MCF 10A (cell line): ENCODE data around the gene CAMK4. TPM values are rescaled to one million over a fixed set of nuclear protein-coding genes. Genes with fewer than 3 reads are reported as not detected.

Experiments
- BruUV-seq: library from RNA; stranded (reverse); fragments of 400-500 nt; replicated peaks from 2 replicates; lab custom pipeline; 2021; lab: Mats Ljungman, UMichigan
- CTCF ChIA-PET: fragments of 300-600 bp; sonication (Branson Sonifier 250); formaldehyde crosslinking; extraction: SDS; loops from one replicate; lab custom pipeline; 2021; ENCODE audit warnings: antibody characterized with exemption, inconsistent platforms; lab: Yijun Ruan, JAX
- POLR2A ChIA-PET: fragments of 300-600, 350-650 bp; sonication (Branson Sonifier 250); formaldehyde crosslinking; extraction: SDS; loops from one replicate; lab custom pipeline; 2020; ENCODE audit warnings: antibody characterized with exemption, inconsistent platforms; lab: Yijun Ruan, JAX
- DNase-seq: peaks from one replicate; pipeline ENCODE4 v3.0.0-alpha.2; 2018; ENCODE audit not compliant: unreplicated experiment
- H3K27ac Mint-ChIP-seq: one replicate; pipeline ENCODE4 v1.8.0; 2022; ENCODE audit warnings: mild to moderate bottlenecking, low read depth, mixed read lengths; ENCODE audit not compliant: unreplicated experiment
- H3K27me3 Mint-ChIP-seq: one replicate; pipeline ENCODE4 v1.8.0; 2022; ENCODE audit warnings: mixed read lengths; ENCODE audit not compliant: insufficient read depth, unreplicated experiment
- H3K36me3 Mint-ChIP-seq: one replicate; pipeline ENCODE4 v1.8.0; 2022; ENCODE audit warnings: mild to moderate bottlenecking, moderate library complexity, mixed read lengths; ENCODE audit not compliant: insufficient read depth, unreplicated experiment
- H3K4me1 Mint-ChIP-seq: one replicate; pipeline ENCODE4 v1.8.0; 2022; ENCODE audit warnings: mixed read lengths; ENCODE audit not compliant: insufficient read depth, unreplicated experiment
- H3K4me3 Mint-ChIP-seq: one replicate; pipeline ENCODE4 v1.8.0; 2022; ENCODE audit warnings: mild to moderate bottlenecking, moderate library complexity, mixed read lengths; ENCODE audit not compliant: unreplicated experiment
- H3K9me3 Mint-ChIP-seq: one replicate; pipeline ENCODE4 v1.8.0; 2022; ENCODE audit warnings: mixed read lengths; ENCODE audit not compliant: unreplicated experiment
- CTCF ChIP-seq: fragments of 200-600 bp; IDR thresholded peaks from one replicate; pipeline ENCODE4 v1.8.0; 2022; ENCODE audit warnings: antibody characterized with exemption, mild to moderate bottlenecking; ENCODE audit not compliant: unreplicated experiment
- intact Hi-C: fragments of 100-400 bp; cut with micrococcal nuclease; formaldehyde crosslinking; loops from 2 replicates; pipeline ENCODE4 v1.14.1; 2022
- total RNA-seq: library from RNA; stranded (reverse); gene quantifications from 2 replicates; pipeline ENCODE4 v1.2.3, GENCODE V29; 2022

CAMK4 gene
- total RNA-seq, 1 experiment from 2014 or later: 0.21 TPM

GRCh38 chr5:111375645-111376044 is 151.5 kb downstream of the CAMK4 start:
- Mint-ChIP-seq H3K27ac (no peak overlapping the region), H3K36me3 (no peaks in the 10 kb centered on the region), H3K4me3 (no peak overlapping the region), H3K9me3 (no peaks in the 10 kb centered on the region), H3K4me1 (no peaks in the 10 kb centered on the region), H3K27me3 (no peaks in the 10 kb centered on the region)
- DNase-seq: no peak
- ChIA-PET POLR2A (no interaction called here), CTCF (no interaction called here)
- no TSS peak for BruUV-seq
- intact Hi-C loops: no loop called here
- no peak for TF ChIP-seq CTCF

DNA sequence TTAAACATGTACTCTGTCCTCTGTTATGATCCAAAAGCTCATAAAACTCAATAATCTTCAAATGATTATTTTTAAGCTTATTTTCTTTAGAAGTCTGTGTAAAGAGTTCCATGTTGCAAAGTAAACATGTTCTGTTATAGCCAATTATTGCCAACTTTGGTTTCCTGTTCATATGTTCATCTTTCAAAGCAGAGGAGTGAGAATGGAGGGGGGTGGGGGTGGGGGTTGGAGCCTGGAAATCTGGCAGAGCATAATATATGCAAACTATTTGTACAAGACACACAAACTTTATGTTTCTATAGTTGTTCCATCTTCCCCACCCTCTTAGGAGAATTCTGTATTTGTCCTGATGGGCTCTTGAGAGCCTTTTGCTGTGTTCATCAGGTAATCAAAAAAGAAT is 153.1 kb downstream of the CAMK4 start:
- no peaks in the 10 kb centered on the region for H3K36me3 Mint-ChIP-seq
- TF ChIP-seq CTCF: no peak
- no peak overlapping the region for H3K27ac Mint-ChIP-seq
- BruUV-seq: no TSS peak
- no peaks in the 10 kb centered on the region for H3K4me1 Mint-ChIP-seq
- H3K4me3 Mint-ChIP-seq: no peak overlapping the region
- no peaks in the 10 kb centered on the region for H3K9me3 Mint-ChIP-seq
- no peak for DNase-seq
- CTCF ChIA-PET: no interaction called here
- H3K27me3 Mint-ChIP-seq: no peaks in the 10 kb centered on the region
- intact Hi-C loops: no loop called here
- POLR2A ChIA-PET: interaction anchor here (2.7 kb wide), 1 partner anchor 9 kb away, joined by 12 read pairs; no protein-coding TSS in a partner anchor

DNA sequence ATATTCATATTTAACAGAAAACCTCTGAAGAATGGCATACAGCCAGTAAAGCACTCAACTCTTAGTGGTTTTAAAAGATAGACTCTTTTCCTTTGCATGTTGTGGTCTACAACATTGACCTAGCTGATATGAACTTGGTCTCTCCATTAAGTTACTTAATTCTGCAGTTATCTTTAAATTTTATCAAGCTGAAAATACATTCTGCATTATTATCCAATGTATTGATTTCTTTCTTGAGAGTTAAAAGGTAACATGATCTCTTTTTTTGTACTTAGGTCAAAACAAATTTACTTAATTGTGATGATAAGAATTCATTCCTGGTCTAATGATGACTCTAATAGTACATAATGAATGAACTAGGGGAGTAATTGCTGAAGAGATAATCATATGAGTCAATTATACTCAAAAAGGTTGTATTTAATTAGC is 155.2 kb downstream of the CAMK4 start:
- CTCF ChIA-PET: interaction anchor here (0.6 kb wide), 1 partner anchor 1041 kb away, joined by 3 read pairs; no protein-coding TSS in a partner anchor
- Mint-ChIP-seq H3K9me3 (no peaks in the 10 kb centered on the region), H3K36me3 (no peaks in the 10 kb centered on the region), H3K4me3 (no peak overlapping the region), H3K27me3 (no peaks in the 10 kb centered on the region), H3K4me1 (no peaks in the 10 kb centered on the region), H3K27ac (no peak overlapping the region)
- DNase-seq: no peak
- intact Hi-C loops: no loop called here
- TF ChIP-seq CTCF: no peak
- POLR2A ChIA-PET: interaction anchor here (0.7 to 2.7 kb wide), 3 partner anchors 11 to 133 kb away, joined by 3 to 12 read pairs (median 3); no protein-coding TSS in a partner anchor
- no TSS peak for BruUV-seq

GRCh38 chr5:111383288-111383970 is 159.2 kb downstream of the CAMK4 start:
- no peak for TF ChIP-seq CTCF
- CTCF ChIA-PET: interaction anchor here (0.7 kb wide), 1 partner anchor 87 kb away, joined by 4 read pairs; no protein-coding TSS in a partner anchor
- Mint-ChIP-seq H3K36me3 (no peaks in the 10 kb centered on the region), H3K4me1 (no peaks in the 10 kb centered on the region), H3K27me3 (no peaks in the 10 kb centered on the region), H3K9me3 (no peaks in the 10 kb centered on the region), H3K4me3 (no peak overlapping the region), H3K27ac (no peak overlapping the region)
- DNase-seq: peak; percentile 18
- POLR2A ChIA-PET: no interaction called here
- BruUV-seq: no TSS peak
- intact Hi-C loops: no loop called here
